ENCODE data around the gene RBM12.

RBM12 gene

DNA sequence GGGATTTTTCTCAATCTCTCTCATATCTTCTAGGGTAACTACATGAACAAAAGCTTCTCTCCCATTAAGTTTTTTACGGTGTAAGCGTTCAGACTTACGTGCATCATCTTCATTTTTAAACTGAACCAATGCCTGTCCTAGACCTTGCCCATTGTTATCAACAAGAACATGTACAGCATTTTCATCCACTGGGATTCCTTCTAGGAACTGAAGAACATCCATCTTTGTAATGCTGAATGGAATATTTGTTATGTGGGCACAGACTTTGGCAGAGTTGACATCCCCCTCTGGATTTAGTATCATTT lies 11.3 kb downstream of the RBM12 start:
- no peak for DNase-seq

DNA sequence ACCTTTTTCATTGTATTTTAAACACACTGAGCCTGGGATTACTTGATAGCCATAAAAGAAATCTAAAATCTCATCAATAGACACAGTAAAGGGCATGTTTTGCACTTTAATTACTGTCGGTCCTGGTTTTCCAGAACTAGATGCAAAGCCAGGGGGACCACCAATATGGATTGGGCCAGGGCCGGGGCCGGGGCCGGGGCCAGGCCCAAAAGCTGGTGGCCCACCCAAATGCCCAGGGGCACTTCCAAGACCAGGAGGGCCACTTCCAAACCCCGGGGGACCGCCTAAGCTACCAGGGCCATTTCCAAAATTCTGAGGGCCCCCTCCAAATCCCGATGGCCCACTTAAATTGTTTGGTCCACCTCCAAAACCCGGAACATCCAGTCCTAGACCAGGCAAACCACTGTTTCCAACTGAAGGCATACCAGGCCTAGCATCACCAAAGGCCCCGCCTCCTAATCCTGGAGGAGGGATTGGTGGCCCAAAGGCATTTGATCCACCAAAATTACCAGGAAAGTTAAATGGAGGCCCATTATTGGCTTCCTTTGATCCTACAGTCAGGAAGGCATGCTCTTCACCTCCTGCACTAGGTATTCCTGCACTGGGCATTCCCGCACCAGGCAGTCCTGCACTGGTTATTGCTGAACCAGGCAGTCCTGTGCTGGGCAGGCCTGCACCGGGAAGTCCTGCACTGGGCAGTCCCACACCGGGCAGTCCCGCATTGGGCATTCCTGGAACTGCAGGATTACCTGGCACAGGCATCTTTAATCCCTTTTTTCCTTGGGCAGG lies 11.9 kb downstream of the RBM12 start:
- DNase-seq: no peak

DNA sequence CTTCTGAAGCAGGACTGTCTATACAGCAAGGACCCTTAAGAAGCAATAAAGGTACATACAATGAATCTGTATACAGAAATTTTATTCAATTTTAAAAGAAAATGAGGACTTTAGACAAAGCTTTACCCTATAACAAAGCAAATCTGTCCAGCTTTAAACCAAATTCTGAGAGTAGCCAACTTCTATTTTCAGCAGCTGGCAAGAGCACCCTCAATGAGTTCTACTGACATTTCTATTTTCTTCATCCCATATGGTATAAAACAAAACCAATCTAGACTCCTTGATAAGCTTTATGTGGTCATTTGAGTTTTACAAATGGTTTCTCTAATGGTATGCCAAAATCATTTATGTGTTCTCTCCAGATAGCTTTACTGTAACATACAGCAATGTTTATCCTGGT lies 12.7 kb downstream of the RBM12 start:
- no peak for DNase-seq

DNA sequence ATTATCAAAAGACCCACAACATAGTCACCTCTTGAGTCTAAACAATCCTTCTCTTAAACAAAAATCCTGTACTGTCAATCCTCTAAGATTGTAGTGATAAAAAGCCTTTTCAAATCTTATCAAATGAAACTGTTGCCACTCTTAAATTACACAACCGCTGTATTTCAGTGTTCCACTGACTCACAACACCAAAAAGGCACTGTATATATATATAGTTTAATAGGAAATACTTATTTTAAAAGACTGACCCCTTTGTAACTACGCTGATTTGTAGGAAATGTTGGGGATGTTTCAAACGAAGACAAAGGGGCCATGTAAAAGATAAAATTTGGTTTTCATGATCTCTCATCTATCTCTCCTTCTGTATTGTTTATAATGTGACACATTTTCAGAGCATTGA lies 14.1 kb downstream of the RBM12 start:
- DNase-seq: no peak

DNA sequence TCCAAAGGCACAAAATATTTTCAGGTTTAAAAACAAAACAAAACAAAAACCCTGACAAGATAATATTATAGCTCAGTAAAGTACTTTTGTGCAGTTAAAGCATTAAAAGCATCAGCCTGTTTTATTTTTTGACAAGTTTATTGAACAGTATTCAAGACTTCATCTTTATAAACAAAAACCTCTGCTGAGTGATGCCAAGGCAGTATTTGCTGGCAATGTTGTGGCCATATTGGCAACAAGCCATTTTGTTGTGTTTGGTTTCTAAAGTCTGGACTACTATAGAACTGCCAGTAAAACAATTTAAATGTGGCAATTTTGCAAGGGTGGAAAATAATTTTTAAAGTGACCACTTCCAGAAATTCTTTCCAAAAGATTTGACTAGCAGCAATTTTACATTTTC lies 15.9 kb downstream of the RBM12 start:
- no peak for DNase-seq

DNA sequence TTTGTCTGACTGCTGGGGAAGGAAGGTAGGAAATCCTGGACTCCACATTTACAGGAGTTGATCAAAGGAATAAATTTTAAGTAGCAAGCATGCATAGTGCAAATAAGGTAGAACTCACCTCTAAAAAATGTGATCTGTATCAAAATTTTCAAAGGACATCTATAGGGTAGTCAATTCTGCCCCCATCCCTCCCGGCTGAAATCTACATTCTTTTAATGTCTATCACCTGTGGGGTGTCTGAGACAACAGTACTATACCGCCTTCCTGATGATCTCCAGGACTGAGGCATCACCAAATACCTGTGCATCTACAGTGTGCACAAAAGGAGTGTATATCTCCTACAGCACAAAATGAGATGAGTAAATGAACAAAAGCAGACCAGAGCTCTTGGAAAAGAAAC lies 19.9 kb downstream of the RBM12 start:
- no peak for DNase-seq

DNA sequence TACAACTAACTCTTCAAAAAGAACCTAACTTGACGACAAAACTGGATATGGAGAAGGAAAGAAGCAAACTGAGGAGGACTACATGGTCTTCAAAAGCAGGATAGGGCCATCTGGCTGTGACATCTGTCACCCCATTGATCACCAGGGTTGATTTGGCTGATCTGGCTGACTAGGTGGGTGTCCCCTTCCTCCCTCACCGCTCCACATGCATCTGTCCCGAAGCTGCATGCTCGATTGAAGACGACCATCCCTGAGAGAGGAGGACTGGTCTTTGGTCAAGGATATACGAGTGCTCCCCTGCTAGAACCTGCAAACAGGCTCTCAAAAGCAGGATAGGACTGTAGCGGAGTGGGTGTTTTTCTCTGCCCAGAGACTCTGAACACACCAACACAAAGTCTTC lies 21.7 kb downstream of the RBM12 start:
- no peak for DNase-seq

DNA sequence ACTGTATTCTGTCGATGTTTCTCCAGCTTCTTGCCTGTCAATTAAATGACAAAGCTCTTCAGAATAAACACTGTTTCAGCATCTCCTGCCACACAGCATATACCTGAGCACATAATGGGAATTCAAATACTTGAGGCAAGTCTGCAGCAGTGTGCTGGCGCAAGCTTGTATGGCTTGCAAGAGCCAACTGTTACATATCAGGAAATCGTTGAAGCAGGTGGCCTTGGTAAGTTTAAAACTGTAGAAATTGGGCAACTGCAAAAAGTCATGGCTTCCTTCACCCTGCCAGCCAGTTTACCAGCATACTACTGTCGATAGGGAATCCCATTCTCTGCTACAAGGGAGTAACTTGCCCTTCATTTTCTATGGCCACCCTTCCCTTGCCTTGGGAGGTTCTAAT lies 23.0 kb downstream of the RBM12 start:
- DNase-seq: no peak

DNA sequence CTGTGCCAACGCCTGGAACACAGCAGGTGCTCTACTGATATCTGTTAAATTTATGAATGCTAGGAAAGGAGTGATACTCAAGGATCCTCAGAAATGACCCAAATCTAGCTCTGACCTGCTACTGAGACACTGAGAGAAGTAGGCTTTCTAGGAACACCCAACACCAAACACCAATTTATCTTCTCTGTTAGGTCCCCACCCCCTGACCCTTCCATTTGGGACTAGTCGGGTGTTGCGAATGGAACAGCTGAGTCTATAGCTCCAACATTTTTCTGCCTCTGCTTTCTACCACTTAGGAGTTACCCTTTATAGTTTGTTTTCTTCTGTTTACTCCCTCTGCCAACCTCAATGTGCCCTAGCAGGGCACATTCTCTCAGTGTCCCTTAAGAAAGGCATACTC lies 24.0 kb downstream of the RBM12 start:
- DNase-seq: no peak

DNA sequence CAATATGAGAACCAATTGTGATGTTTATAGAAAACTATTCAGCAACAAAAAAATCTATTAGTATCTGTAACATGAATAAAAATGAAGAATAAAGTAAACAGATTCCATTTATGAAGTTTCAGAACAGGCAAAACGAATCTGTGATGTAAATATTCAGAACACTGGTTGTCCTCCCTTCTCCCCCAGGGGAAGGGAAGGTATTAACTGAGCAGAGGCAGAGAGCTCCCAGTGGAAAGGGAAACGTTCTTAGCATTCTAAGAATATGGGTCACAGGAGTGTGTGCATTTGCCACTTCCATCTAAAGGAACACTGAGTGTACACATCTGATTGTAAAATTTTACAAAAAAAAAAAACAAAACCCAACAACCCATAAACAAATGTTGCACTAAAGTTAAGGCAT lies 25.9 kb downstream of the RBM12 start:
- no peak for DNase-seq

DNA sequence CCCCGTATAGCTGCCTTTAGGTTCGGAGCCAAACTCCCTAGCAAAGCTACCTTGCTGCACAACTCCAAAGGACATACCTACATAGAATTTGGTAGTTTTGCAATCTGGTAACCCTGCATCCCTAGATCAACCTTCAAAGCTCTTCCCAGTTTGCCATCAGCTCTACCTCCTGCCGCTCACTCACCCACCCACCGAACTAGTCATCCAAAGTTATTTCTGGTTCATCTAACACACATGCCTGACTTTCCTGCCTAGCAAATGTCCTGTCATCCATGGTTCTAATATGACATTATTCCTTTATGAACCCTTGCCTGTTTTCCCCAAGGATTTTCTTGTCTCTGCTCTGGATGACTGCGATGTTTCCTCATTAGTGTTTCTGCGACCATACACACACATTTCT lies 27.4 kb downstream of the RBM12 start:
- DNase-seq: no peak

DNA sequence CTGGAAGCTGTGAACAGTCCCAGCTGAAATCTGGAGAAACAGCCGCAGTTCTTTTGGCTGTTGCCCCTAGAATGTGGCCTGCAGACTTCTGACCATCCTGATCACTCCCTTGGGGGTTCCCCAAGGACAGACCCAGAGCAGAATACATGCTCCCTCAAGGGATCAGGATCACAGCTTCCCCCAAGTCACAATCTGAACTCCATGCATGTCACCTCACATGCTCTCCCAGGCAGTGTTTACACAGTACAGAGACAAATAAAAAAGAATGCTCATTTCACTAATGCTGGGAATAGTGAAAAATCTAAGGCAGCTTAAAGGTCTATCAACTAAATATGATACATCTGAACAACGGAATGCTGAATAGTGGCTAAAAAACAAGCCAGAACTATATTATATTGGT lies 28.6 kb downstream of the RBM12 start:
- no peak for DNase-seq

DNA sequence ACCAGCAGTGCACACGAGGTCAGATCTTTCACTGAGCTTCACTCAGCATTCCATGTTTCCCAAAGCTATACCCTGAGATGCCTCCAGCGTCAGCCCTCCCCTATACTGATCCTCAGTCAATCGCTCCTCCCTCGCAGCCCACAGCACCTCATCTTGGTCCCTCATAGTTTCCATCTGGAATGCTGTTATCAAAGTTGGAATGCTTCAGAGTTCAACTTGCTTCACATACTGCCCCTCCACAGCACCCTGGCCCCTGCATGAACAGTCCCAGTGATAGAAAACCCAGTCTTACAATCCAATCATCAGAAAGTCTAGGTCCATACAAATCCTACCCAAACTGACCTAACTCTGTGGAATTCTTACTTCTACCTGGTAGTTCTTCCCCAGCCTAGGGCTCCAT lies 29.0 kb downstream of the RBM12 start:
- DNase-seq: no peak

DNA sequence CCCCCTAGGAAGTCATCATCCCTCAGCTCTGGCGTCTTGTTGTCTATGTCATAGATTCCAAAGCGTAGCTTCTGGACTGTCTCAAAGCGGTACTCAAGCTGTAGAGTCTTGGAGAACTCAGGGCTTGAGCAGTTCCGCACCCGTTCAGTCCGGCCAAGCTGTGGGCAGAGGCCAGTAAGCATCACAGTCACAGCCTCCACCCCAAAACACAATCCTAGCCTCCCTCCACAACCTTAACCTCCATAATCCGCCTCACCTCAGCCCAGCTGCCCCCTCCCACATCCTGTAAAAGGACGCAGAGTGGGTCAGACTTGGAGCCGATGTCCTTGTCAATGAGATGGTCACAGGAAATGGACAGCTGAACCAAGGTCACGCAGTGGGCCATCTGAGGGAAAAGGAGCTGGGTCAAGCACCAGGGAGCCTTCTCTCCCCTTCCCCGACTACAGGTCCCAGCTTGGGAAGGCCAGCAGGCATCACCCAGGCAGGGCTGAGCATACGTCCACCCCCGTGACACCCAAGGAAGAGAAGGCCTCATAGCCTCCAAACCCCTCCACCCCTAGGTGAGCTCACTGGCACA lies 32.1 kb downstream of the RBM12 start:
- no peak for DNase-seq

DNA sequence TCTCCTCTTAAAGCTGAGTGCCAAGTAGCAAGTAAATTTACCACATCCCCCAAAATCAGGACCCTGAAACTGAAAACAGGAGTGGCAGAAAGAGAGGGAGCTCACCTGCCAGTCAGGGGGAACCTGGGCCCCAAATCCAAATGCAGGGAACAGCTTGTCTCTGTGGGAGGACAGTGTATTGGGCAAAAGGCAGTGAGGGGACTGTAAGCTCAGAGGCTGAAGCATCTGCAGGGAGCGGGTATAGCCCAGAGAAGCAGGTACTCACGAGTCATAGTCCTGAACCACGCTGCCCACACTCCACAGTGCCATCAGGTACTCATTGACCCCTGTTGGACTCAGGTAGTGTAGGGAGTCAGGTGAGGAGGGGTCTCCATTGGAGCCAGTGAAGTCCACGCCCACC lies 34.1 kb downstream of the RBM12 start:
- no peak for DNase-seq

DNA sequence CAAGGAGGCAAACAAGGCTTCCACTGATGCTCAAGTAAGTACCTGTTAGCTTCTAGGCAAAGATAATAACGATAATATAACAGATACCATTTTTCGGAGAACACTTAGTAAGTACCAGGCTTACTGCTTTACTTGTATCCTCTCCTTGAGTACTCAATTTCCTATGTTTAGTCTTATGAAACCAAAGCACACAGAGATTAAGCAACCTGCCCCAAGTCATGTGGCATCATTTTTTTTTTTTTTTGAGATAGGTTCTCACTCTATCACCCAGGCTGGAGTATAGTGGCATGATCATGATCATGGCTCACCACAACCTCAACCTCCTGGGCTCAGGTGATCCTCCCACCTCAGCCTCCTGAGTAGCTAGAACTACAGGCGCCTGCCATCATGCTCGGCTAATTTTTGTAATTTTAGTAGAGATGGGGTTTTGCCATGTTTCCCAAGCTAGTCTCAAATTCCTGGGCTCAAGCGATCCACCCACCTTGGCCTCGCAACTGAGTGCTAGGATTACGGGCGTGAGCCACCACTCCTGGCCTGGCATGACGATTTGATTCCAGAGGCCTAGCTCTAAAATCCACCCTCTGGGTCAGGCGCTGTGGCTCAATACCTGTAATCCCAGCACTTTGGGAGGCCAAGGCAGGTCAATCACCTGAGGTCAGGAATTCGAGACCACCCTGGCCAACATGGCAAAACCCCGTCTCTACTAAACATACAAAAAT lies 35.1 kb downstream of the RBM12 start:
- DNase-seq: no peak

DNA sequence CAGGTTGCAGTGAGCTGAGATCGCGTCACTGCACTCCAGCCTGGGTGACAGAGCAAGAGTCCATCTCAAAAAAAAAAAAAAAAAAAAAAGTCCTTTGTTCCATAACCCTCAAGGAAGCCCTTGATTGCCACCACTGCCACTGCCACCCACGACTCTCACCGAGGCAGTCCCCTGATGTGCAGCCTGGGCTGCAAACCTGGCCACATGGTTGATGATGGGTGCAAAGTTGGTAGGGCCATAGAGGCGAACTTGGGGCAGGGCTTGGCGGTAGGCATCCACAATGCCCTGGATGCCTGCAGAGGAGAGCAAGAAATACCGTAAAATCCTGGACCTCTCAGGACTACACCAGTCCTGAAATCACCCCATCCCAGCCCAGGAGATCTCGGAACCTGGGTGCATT lies 37.6 kb downstream of the RBM12 start:
- DNase-seq: no peak

DNA sequence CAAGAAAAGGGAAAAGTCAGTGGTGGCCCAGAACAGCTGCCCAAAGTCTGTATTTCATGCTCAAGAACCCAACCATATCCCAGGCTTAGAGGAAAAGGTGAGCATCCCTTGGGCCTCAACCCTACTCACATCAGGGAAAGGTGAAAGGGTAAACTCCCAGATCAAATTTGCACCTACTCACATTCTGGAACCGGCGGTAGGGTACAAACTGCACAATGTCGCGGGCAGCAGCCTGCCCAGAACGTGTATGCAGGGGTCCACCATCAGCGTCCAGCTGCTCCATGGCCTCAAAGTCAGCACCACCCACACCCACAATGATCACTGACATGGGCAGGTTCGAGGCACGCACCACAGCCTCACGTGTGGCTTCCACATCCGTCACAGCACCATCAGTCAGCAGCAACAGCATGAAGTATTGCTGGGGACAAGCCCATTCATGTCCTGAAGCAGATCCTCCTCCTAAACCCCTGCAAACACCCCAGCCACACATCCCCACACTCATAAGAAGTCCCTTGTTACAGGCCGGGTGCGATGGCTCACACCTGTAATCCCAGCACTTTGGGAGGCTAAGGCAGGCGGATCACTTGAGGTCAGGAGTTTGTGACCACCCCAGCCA lies 38.2 kb downstream of the RBM12 start:
- no peak for DNase-seq

DNA sequence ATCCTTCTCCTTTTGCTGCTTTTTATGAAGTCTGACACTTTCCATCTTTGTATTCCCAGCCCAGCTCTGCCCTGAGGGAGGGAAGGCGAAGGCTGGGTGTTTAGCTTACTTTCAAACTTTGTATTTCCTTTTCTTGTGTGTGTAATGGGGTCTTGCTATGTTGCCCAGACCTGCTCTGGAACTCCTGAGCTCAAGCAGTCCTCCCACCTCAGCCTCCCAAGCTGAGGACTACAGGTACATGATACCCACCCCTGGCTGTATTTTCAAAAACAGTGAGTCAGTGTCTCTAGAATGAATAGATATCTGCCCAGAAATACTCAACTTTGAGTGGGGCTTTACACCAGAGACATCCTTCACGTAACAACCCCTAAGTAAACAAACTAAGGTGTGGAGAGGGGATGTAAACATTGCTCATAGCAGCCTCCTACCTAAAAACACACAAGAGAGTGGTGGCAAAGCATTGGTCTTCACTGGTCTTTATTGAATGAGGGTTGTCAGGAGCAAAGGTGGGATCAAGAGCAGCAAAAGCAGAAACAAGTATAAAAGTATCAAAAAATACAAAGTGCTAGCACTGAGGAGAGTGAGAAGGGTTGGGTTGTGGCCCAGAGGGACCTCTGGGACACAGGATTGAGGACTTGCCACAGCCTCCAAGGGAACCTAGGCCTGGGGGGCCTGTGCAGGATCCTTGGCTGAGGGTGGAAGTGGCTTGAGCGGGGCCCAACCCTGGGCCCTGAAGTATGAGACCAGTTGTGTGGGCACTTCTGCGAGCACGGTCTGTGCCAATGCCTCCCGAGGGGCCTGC lies 38.9 kb downstream of the RBM12 start:
- DNase-seq: no peak

DNA sequence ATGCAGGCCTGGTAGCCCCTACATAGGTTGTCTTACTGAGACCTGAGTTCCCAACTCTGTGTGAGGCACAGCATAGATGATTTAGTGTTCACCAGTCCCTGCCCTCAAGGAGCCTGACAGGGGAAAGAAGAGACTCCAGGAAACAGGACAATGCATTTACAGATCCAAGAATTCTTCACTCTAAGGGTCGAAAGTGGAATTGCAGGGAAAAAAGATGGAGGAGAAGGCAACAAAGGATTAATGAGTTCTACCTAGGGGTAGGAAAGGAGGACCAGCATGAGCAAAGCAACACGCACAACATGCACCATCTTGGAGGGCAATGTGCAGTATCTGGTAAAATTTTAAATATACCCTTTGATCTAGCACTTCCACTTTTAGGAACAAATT lies 43.1 kb downstream of the RBM12 start:
- no peak for DNase-seq

DNA sequence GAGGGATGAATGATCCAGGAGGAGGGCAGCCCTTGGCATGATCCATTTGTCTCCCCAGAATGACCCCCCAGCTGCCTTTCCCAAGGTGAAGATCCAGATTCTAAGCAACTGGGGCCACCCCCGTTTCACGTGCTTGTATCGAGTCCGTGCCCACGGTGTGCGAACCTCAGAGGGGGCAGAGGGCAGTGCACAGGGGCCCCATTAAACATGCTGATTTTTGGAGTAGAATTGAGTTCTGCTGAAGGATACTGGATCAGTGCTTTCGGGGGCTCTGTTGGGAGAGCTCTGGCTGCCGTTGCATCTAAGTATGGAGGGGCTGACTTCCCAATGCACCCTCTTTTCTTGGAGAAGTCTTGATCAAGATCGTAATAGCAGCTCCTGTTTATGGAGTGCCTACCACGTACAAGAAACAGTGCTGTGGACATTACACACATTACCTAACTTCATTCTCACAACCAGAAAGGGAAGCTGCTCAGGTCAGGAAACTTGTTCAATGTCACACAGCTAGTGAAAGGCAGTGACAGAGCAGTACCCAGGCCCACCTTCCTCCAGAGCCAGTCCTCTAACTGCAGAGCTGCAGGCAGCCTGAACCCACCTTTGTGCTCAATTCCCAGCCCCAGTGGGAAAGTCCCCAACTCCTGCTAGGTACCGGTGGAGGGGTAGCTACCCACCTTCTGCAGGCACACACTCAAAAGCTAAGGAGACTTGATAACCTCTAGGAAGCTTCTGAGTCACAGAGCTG lies 43.7 kb downstream of the RBM12 start:
- DNase-seq: no peak
